PFSK-1 (cell line): Measurements from ENCODE around the gene CCDC38.

ENCODE experiments used
- FOXP2 ChIP-seq: optimal IDR thresholded peaks from 2 replicates; pipeline ENCODE3; 2011; ENCODE audit warnings: borderline replicate concordance, control low read depth, inconsistent platforms; ENCODE audit not compliant: insufficient read depth; ENCODE audit errors: extremely low read length, extremely low read depth
- POLR2AphosphoS5 ChIP-seq: IDR thresholded peaks from 2 replicates; pipeline ENCODE4 v1.6.1; 2012; ENCODE audit warnings: low read depth, mild to moderate bottlenecking, control low read depth, low read length, moderate library complexity
- SIN3A ChIP-seq: IDR thresholded peaks from 2 replicates; pipeline ENCODE4 v1.6.1; 2012; ENCODE audit warnings: mild to moderate bottlenecking, low read length, moderate library complexity, borderline replicate concordance; ENCODE audit not compliant: insufficient read depth
- TAF1 ChIP-seq: IDR thresholded peaks from 2 replicates; pipeline ENCODE4 v1.6.1; 2012; ENCODE audit warnings: low read length, control low read depth, borderline replicate concordance; ENCODE audit not compliant: insufficient read depth
- TF ChIP-seq, protein P1 (sequence below), 2 experiments: IDR thresholded peaks; 2 replicates each; pipeline versions ENCODE4 v1.6.1 to v1.8.0; 2011 to 2012; ENCODE audit warnings: low read depth in 2 of 2, low read length in 2 of 2, control low read depth in 1 of 2, inconsistent platforms in 1 of 2, mild to moderate bottlenecking in 1 of 2, moderate library complexity in 1 of 2; ENCODE audit not compliant: insufficient read depth in 1 of 2

DNA sequence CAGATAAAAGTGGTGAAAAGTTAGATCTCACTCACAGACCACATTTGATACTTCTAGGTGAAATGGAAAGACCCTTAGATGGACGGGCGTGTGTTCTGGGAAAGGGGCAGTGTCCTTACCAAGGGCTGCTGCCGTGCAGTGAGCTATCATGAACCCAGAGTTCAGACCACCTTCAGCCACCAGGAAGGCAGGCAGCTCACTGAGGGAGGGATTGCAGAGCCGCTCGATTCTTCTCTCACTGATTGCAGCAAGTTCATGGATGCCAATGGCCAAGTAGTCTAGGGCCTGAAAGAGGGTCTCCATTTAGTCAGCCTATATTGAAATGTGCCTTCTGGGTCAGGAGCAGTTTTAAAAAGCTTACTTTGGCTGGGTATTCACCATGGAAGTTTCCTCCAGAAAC, 38.0 kb upstream of the CCDC38 start:
- TF ChIP-seq SIN3A (no peak), POLR2AphosphoS5 (no peak), FOXP2 (no peak), TAF1 (no peak)
- TF ChIP-seq, protein P1, sequence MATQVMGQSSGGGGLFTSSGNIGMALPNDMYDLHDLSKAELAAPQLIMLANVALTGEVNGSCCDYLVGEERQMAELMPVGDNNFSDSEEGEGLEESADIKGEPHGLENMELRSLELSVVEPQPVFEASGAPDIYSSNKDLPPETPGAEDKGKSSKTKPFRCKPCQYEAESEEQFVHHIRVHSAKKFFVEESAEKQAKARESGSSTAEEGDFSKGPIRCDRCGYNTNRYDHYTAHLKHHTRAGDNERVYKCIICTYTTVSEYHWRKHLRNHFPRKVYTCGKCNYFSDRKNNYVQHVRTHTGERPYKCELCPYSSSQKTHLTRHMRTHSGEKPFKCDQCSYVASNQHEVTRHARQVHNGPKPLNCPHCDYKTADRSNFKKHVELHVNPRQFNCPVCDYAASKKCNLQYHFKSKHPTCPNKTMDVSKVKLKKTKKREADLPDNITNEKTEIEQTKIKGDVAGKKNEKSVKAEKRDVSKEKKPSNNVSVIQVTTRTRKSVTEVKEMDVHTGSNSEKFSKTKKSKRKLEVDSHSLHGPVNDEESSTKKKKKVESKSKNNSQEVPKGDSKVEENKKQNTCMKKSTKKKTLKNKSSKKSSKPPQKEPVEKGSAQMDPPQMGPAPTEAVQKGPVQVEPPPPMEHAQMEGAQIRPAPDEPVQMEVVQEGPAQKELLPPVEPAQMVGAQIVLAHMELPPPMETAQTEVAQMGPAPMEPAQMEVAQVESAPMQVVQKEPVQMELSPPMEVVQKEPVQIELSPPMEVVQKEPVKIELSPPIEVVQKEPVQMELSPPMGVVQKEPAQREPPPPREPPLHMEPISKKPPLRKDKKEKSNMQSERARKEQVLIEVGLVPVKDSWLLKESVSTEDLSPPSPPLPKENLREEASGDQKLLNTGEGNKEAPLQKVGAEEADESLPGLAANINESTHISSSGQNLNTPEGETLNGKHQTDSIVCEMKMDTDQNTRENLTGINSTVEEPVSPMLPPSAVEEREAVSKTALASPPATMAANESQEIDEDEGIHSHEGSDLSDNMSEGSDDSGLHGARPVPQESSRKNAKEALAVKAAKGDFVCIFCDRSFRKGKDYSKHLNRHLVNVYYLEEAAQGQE (IDR thresholded peaks at IDR 0.05; ENCODE audit: insufficient read depth in 1 of 2, low read depth in 2 of 2, low read length in 2 of 2), result no peak
